Head of caudate nucleus (tissue), 42 donors: ENCODE data around the gene FAM72D.
"Not testable (repeated sequence)": the region's sequence is repeated elsewhere in the genome, so short reads cannot be mapped to it uniquely, and the experiment has no call there.

Experiments used
- DNase-seq, 42 donors: peaks; one replicate each; pipeline versions ENCODE4 v3.0.0 to v3.0.0-alpha.2; 2020 to 2021; ENCODE audit warnings: mixed read lengths in 7 of 42
- intact Hi-C: fragments of 100-400 bp; cut with DNase I; formaldehyde crosslinking; loops from one replicate; pipeline ENCODE4 v1.15.0; 2022

FAM72D gene

GRCh38 chr1:145095284-145096057 lies at the start of gene FAM72D, which contains the start of gene SRGAP2B:
TSS of gene FAM72D (plus strand) at chr1:145095974. CDS start at chr1:145096848, 874 bp downstream.
TSS of gene SRGAP2B (minus strand) at chr1:145095328. CDS start at chr1:145092901, 2,427 bp downstream.
- intact Hi-C loops, DNase-seq: not testable (repeated sequence)

GRCh38 chr1:145047553-145047952 lies 48.2 kb upstream of the FAM72D start:
- intact Hi-C loops, DNase-seq: not testable (repeated sequence)

GRCh38 chr1:145048181-145048856 lies 47.5 kb upstream of the FAM72D start:
- DNase-seq, intact Hi-C loops: not testable (repeated sequence)

GRCh38 chr1:145052019-145052776 lies 43.6 kb upstream of the FAM72D start:
- intact Hi-C loops, DNase-seq: not testable (repeated sequence)

- intact Hi-C loops, DNase-seq: not testable (repeated sequence)
Observed at GRCh38 chr1:145053428-145053827, 42.3 kb upstream of the FAM72D start.

- DNase-seq, intact Hi-C loops: not testable (repeated sequence)
Observed at GRCh38 chr1:145055217-145055760, 40.5 kb upstream of the FAM72D start.

- DNase-seq: peak in 1 of 42 donors; percentile 0
- intact Hi-C loops: not testable (repeated sequence)
Observed at GRCh38 chr1:145058184-145058583, 37.6 kb upstream of the FAM72D start.

- intact Hi-C loops: not testable (repeated sequence)
- peak in 1 of 42 donors; percentile 12 for DNase-seq
Observed at GRCh38 chr1:145063285-145063684, 32.5 kb upstream of the FAM72D start.

- intact Hi-C loops, DNase-seq: not testable (repeated sequence)
Observed at GRCh38 chr1:145063941-145064648, 31.7 kb upstream of the FAM72D start.

- peak in 4 of 42 donors; percentile 1 to 14 (median 7) for DNase-seq
- intact Hi-C loops: not testable (repeated sequence)
Observed at GRCh38 chr1:145065194-145065826, 30.5 kb upstream of the FAM72D start.

GRCh38 chr1:145066486-145066885 lies 29.3 kb upstream of the FAM72D start:
- intact Hi-C loops, DNase-seq: not testable (repeated sequence)

- DNase-seq, intact Hi-C loops: not testable (repeated sequence)
Observed at GRCh38 chr1:145071569-145071968, 24.2 kb upstream of the FAM72D start.

GRCh38 chr1:145074021-145074559 lies 21.7 kb upstream of the FAM72D start:
- intact Hi-C loops, DNase-seq: not testable (repeated sequence)

GRCh38 chr1:145076877-145077276 lies 18.9 kb upstream of the FAM72D start:
- DNase-seq, intact Hi-C loops: not testable (repeated sequence)

GRCh38 chr1:145077872-145078786 lies 17.6 kb upstream of the FAM72D start:
- DNase-seq, intact Hi-C loops: not testable (repeated sequence)

- DNase-seq, intact Hi-C loops: not testable (repeated sequence)
Observed at GRCh38 chr1:145078787-145079370, 16.9 kb upstream of the FAM72D start.
